T-helper 1 cell (primary cell): ENCODE measurements around the gene C16orf82.
"Not testable (repeated sequence)": the region's sequence is repeated elsewhere in the genome, so short reads cannot be mapped to it uniquely, and the experiment has no call there.

Experiments used
- DNase-seq, 5 donors: peaks; one replicate each; pipeline ENCODE4 v3.0.0-alpha.2; 2012 to 2020
- total RNA-seq, 4 donors: gene quantifications; one replicate each; lab custom pipeline; 2026; lab: John Stamatoyannopoulos, UW

The C16orf82 gene
- total RNA-seq: 0 reads per million in 4 donors

DNA sequence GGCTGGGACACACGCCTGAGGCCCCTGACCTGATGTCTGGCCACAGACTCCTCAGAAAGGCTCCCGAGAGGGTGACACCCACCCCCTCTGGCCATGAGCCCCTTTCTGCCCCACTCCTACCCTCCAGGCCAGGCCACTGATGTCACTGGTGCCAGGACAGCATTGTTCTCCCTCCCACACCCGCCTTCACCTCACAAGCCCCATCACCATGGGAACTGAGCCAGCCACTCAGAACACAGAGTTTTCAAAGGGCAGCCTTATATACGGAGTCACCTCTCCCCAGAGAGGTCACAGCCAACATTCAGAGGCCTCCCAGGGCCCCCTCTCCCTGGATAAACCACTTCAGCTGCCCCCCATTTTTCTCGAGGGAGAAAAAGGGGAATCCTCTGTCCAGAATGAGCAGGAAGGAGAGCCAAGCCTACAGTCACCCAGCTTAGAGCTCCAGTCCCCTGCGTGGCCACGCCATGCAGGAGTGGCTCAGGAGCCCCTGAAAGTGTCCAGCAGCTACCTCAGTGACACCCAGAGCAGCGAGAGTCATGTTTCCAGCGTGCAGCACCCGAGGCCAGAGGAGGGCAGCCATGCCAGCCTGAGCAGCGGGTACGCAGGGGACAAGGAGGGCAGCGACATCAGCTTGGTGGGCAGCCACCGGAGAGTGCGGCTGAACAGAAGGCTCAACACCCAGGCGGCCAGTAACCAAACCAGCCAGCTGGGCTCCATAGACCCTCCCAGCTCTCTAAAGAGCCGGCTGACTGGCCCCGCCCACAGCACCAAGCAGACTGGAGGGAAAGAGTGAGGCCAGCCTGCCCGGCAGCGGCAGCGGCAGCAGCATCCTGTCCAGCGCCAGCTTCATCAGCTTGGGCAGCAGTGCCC lies at the start of gene C16orf82:
Gene C16orf82 (plus strand): TSS at position 260 of the 870 bp plus-strand sequence.
- DNase-seq: no peak

DNA sequence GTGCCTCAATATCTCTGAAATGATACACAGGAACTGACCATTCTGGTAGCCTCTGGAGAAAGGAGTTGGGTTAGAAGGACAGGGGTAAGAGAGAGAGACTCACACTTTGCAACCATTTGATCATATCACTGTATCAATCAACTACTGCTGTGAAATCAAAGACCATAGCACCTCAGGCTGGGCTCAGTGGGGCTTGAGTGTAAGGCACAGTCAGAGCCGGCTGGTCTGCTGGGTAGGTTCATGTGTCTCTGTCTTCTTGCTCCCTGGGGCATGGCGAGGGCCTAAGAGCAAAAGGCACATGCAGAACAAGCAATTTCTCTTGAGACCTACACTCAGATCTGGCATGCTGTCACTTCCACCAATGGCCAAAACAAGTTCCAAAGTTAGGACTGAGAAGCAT lies 46.7 kb upstream of the C16orf82 start:
- no peak for DNase-seq

DNA sequence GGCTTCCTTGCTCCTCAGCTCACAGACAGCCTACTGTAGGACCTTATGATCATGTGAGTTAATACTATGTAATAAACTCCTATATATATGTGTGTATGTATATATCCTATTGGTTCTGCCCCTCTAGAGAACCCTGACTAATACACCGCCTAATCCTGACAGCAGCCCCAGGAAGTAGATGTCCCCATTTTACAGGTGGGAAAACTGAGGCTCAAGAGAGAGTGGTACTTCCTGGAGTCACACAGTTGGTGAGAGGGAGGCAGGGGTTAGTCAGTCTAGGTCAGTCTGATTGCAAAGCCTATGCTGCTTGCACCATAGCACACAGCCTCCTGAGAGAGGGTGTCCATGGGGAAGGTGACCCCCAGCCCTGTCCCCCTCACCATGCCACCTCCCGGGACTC lies 42.7 kb upstream of the C16orf82 start:
- DNase-seq: no peak

DNA sequence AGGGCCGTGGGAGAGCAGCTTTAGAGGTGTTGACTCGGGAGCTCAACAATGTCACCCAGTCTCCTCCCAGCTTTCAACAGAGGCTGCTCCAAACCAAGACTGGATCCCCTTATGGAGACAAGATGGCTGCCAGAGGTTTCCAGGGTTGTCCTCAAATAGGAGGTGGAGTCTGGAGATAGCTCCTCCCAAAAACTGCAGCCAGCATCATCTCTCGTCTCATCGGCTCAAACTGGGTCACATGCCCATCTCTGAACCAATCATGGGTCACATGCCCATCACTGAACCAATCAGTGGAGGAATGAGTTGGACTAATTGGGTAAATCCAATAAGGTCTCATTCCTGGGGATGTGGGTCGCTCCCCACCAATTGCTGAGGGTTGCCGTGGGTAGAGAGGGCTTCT lies 41.1 kb upstream of the C16orf82 start:
- no peak for DNase-seq

DNA sequence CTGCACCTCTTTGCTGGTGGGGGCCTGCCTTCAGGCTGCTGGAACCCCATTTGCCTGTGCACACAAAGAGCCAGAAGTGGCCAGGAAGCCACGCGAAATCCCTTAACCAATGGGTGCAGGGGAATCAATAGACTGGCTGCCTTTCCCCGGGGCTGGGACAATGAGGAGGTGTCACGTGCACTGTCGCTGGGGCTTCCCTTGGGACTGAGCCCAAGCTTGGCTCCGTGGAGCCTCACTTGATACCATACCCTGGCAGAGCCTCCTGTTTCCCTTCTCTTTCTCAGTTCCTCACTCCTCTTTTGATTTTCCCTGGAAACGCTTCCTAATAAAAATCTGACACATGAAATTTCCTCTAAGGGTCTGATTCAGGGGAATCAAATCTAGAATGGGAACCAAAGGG lies 38.8 kb upstream of the C16orf82 start:
- DNase-seq: no peak

DNA sequence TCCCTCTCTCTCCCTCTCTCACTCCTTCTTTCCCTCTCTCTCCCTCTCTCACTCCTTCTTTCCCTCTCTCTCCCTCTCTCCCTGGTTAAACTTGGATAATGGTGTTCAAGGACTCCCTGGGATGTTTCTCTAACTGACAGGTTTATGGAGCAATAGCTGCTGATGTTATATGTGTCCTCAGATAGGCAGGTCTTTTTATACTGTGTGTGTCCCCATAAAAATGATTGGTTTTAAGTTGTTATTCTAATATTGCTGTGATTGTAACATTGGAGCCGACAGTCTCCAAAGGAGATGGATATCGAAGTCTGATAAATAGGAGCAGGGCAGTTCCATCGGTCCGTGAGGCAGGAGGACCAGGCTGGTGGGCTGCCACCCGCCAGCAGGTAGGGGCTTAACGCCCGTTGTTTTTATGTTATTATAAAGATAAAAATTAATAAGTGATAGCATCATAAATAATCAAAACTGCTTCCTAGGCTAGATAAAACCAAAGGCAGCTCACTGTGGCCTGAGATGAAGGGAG lies 38.1 kb upstream of the C16orf82 start:
- DNase-seq: no peak

DNA sequence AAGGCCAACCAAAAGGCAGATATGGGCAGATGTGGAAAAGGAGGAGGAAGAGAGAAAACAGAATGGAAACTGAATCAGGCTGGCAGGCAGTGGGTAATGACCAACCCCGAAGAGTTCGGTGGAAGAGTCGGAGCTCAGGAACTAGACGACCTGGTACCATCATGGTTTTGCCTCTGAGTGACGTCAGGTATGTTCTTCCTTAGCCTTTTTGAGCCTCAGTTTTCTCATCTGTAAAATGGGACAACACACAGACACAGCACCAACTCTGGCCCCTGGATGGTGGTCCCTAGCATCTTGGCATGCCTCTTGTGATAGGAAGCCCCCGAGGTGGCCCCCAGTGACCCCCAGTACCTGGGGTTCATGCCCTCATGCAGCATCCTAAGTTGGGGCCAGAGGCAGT lies 37.2 kb upstream of the C16orf82 start:
- no peak for DNase-seq

DNA sequence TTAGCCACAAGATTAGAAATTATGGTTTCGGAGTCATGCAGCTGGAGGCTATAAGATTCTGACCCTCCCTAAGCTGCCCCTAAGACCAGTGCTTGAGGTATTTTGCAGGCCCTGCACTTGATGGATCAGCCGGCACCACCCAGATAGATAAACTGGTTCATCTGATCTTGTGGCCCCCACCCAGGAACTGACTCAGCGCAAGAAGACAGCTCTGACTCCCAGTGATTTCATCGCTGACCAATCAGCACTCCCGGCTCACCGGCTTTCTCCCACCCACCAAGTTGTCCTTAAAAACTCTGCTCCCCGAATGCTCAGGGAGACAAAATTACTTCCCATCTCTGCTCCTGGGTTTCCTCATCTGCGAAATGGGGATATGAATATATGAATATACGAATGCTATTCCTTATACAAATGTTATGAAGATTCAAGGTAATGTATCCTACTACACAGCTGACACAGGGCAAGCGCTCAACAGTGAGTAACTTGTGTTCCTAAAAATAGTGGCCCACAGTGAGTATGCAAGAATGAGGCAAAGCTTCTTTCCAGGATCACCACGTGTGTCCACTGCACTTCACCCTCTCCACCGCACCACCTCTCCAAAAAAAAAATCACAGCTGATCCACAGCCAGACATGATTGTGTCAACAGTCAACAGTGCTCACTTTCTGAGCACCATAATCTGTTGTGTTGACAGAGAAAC lies 33.3 kb upstream of the C16orf82 start:
- no peak for DNase-seq

DNA sequence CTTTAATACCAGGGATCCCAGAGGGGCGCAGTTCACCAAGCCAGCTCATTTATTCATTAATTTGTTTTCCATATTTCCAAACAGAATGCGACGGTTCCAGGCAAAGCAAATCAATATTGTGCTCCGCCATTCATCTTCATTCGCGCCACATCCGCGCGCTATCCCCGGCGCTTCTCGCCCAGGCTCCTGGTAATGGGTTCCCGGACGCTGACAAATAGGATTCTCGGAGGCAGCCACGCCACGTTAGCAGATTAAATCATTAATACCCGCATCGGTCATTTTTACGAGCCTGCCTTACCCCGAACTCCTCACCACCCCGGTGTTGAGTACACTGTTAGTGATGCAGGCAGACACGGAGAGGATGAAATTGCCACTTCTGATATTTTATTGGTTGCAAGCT lies 26.0 kb upstream of the C16orf82 start:
- DNase-seq: no peak

DNA sequence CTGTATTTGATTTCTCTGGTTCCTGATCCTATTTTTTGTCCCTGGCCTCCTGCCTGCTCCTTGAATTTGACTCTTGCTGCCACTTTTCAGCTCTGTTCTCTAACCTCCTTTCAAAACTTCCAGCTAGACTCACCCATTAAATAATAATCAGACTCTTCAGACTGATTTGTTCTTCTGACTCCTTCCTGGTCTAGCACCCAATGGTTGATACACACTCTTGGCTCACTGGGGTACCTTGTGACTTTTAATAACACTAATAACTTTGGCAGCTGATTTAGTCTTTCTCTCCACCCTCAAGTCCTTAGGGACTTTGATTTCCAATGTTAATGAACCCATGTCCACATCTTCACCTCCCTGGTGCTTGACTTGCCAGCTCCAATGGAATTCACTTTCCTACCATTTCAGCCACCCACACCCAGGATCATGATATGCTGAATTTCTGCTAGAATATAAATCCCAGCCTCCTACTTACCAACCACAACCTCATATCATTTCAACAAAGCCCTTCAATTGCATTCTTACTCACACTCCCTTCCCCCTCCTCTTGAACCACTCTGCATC lies 19.7 kb upstream of the C16orf82 start:
- DNase-seq: no peak

DNA sequence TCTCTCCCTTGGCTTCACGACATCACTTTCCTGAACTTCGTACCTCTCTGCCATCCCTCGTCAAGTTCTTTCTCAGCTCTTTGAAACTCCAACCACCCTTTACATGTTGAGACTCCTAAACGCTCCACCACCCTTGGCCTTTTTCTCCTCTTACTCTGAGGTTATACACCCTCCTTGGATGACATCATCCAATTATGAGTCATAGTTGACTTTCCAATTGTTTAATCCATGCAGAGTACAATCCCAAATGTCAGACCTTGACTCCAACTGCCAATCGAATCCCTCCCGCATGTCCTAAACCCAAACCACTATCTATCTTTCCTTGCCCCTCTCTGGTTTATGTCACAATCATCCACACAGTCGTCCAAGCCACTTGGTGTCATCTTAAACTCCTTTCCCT lies 18.4 kb upstream of the C16orf82 start:
- DNase-seq: no peak

DNA sequence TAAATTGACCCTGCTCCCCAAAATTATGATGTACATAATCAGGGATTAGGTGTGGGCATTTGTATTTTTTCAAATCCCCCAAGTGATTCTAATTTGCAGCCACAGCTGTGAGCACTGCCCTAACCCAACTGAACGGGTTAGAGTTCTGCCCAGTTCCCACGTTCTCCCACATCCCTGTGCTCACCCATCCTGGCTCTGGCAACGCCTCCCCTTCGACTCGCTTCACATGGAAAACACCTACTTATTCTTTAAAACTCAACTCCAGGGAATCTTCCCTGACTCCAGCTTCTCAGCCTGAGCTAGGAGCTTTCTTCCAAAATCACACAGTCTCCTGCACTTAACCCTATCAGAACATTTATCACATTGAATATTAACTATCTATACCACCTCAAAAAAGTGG lies 17.6 kb upstream of the C16orf82 start:
- no peak for DNase-seq

DNA sequence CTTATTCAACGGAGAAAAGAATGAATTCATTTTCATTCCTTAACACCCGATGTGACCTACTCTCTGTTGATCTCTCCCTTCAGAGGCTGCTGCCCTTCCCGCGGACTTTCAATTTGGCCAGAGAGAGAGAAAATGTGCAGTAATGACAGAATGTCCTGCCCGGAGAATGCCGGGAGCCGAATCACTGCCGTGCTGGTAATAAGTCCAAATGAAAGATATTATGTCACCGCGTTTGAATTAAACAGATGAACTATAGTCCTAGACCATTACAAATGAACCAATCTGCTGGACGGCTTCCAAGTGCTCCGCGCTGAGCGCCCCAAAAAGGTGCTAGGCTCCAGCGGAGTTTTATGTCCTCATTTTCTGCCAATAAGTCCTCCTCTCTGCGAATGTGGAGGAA lies 14.7 kb upstream of the C16orf82 start:
- DNase-seq: no peak

DNA sequence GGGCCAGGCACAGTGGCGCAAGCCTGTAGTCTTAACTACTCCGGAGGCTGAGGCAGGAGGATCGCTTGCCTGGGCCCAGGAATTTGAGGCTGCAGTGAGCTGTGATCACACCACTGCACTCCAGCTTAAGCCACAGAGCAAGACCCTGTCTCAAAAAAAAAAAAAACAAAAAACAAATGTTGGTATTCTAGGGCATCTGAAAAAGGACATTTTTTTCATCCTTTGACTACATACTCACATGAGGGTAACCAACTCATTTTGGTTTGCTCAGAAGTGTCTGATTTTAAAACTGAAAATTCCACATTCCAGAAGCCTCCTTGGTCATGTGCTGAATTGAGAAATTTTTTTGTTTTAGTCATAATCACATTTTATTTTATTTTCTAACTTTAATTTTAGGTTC lies 12.7 kb upstream of the C16orf82 start:
- DNase-seq: no peak

DNA sequence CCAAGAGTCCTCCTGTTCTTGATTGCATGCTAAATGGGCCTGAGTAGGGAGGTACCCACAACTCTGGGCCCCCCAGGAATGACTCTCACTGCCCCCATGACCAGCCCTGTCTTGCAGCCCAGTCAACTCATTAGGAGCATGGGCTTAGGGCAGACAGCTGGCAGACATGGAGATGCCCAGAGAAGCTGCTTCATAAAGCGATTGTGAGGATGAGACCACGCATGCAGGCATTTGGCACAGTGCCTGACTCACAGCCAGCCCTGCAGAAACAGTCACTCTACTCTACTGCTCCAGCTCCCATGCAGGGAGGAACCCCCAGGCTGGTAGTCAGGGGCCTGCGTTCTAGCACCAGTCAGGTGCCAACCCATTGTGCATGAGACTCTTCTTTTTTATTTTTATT lies 8.4 kb upstream of the C16orf82 start:
- DNase-seq: no peak

DNA sequence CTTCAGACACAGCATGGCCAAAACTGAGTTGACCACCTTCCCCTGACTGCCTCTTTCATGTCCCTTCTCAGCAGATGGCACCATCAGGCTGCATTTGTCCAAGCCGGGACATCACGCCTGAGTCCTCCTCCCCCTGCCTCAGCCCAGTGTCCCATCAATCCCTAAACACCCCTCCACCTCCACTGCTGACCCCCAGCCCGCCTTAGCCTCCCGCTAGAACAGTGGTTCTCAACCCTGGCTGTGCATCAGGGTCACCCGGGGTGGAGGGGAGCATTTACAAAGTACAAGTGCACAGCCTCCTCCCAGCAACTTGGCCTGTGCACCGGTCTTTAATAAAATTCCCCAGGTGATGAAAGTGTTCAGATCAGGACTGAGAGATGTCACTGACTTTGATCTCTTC lies 4.0 kb downstream of the C16orf82 start:
- DNase-seq: no peak

DNA sequence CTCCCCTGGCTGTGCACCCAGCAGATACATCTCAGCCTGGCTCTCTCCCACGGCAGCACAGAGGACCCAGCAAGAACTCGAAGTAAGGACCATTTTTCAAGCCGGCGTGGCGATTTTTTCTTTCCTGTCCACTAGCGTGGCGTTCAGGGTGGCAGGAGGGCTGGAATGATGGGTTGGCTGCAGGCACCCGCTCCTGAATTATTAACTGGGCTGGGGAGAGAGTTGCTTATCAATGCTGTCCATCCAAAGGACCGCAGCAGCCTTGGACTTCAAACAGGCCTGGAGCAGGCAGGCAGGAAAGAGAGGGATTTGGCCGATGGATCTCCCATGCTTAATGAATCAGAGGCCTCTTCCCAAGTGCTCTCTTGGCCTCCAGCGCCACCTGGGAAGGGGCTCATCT lies 7.0 kb downstream of the C16orf82 start:
- no peak for DNase-seq

DNA sequence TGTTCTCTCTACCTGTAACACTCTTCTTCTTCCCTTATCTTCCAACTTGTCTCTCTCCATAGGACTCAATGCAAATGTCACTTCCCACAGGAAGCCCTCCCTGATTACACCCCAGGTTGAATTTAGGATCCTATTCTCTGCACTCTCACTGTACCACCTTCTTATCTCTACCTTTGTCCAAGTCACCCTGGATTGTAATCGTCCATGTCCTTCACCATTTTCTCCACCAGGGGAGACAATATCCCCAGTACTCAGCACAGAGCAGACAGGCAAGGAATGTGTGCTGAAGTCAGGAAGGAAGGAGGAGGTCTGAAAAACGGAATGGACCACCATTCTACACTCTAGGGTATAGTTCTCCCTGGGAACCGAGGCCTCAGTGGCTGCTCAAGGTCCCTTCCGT lies 14.2 kb downstream of the C16orf82 start:
- DNase-seq: no peak

DNA sequence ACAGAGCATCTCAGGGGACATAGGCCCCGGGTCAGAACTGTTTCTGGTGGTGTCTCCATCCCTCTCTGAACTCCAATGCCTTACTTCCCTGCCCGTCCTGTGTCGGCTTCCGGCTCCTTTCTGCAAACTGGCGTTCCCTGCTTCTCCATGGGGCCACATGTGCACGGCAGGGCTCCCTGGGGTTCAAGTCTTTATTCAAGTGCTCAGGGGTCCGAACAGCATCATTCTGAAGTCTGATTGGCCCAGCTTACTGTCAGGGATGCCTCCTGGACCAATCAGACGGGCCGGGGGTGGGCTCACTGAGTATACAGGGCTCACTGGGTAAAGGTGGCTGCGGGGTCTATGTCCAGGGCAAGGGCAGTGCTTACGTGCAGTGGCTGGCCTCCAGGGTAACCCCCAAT lies 17.1 kb downstream of the C16orf82 start:
- DNase-seq: no peak

DNA sequence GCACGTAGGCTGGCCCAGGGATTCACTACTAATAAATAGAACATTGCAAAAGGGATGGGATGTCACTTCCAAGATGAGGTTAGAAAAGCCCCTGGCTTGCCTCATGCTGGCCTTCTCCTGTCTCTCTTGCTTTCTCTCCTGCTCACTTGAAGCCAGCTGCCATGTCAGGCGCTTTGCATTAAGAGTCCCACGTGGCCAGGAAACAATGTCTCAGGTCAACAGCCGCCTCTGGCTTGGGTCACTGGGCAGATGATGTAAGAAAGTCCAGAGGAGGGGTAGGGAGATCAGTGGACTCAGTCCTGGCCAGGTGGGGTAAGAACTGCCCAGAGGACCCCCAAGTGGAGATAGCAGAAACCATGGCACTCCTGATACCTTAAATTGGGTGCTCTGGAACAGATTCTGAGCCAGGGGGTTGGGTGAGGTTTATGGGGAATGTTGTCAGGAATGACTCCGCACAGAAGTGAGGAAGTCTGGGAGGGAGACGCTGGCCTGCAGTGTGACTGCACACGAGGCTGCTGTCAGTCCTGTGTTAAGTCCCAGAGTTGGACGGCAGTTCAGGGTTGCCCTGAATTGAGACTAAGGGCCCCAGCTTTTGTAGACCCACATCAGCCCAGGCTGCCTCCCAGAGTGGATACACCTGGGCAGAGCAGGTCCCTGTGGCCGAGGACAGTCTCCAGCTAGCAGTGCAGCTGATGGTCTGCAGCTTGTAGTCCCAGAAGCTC lies 17.7 kb downstream of the C16orf82 start:
- DNase-seq: no peak

DNA sequence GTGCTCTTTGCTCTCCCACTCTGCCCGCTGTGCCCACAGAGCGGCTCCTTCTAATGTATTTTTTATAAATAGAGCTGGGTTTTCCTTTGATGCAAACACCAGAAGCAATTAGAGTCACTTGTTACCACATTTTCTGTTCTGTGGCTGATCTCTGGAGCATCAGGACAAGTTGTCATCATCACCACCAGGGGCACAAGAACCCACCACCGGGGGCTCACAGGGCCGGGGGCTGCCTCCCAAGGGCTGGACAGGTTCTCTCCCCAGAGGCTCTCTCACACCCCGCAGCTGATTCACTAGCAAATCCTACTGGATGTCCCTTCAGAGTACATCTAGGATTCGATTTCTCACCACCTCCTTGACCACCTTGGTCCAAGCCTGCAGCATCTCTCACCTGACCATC lies 18.5 kb downstream of the C16orf82 start:
- no peak for DNase-seq

DNA sequence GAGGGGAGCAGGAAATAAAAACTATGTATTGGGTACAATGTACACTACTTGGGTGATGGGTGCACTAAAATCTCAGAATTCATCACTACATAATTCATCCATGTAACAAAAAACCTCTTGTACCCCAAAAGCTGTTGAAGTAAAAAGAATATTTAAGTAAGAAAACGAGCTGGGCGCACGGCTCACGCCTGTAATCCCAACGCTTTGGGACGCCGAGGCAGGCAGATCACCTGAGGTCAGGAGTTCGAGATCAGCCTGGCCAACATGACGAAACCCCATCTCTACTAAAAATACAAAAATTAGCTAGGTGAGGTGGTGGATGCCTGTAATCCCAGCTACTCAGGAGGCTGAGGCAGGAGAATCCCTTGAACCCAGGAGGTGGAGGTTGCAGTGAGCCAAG lies 19.3 kb downstream of the C16orf82 start:
- not testable (repeated sequence) for DNase-seq

DNA sequence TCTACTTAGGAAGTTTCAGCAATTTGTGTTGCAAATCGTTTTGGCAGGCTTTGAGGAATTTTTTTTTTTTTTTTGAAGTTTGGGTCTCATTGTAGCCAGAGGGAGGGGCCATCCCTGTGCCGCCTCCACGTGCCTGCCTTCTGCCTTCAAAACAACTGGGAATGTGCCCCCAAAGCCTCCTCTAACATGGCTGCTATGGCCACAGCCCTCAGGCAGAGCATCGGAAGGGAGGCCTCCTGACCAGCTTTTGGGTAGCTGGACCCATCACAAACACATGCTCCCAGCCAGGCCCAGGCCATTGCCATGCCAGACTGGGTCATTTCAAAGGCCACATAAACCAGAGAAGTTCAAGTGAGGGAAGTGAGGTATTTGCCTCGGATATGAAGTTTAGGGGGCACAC lies 21.5 kb downstream of the C16orf82 start:
- DNase-seq: no peak
